Measurements from ENCODE around the gene TRMO. TPM values are rescaled to one million over a fixed set of nuclear protein-coding genes. Genes with fewer than 3 reads are reported as not detected.

TRMO gene
- total RNA-seq, 4 donors from 2014 or later = 10.5 to 23.4 (median 15.7) TPM

DNA sequence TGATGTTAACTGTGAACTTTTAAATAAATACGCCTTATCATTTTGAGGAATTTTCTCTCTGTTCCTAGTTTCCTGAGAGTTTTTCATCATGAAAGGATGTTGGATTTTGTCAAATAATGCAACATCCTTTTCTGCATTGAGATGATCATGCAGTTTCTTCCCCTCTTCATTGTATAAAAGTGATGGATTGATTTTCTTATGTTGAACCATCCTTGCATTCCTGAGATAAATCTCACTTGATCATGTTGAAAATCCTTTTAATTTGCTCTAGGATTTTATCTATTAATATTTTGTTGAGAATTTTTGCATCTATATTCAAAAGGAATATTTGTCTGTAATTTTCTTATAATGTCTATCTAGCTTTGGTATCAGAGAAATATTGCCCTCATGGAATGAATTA is 56.0 kb downstream of the TRMO start:
- Histone ChIP-seq H3K27me3 (peaks cover 6 to 35% (median 15%) of the 10 kb centered on the region in 3 donors), H3K4me3 (no peak overlapping the region), H3K27ac (no peak overlapping the region), H3K9me3 (peaks cover 0 to 9% (median 0%) of the 10 kb centered on the region in 3 donors), H3K36me3 (no peaks in the 10 kb centered on the region), H3K4me1 (no peaks in the 10 kb centered on the region)
- TF ChIP-seq, protein P1, sequence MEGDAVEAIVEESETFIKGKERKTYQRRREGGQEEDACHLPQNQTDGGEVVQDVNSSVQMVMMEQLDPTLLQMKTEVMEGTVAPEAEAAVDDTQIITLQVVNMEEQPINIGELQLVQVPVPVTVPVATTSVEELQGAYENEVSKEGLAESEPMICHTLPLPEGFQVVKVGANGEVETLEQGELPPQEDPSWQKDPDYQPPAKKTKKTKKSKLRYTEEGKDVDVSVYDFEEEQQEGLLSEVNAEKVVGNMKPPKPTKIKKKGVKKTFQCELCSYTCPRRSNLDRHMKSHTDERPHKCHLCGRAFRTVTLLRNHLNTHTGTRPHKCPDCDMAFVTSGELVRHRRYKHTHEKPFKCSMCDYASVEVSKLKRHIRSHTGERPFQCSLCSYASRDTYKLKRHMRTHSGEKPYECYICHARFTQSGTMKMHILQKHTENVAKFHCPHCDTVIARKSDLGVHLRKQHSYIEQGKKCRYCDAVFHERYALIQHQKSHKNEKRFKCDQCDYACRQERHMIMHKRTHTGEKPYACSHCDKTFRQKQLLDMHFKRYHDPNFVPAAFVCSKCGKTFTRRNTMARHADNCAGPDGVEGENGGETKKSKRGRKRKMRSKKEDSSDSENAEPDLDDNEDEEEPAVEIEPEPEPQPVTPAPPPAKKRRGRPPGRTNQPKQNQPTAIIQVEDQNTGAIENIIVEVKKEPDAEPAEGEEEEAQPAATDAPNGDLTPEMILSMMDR (IDR thresholded peaks at IDR 0.05 in 4 of 5, conservative IDR thresholded peaks at IDR 0.05 in 1 of 5) = no peak
- no peak for ATAC-seq
- in situ Hi-C loops (cut with MboI; ENCODE audit: low sequenced_read_pairs in 4 of 4) = no loop called here
- no peak for DNase-seq
- intact Hi-C loops (cut with DNase I; ENCODE audit: low total_unique reads) = no loop called here

DNA sequence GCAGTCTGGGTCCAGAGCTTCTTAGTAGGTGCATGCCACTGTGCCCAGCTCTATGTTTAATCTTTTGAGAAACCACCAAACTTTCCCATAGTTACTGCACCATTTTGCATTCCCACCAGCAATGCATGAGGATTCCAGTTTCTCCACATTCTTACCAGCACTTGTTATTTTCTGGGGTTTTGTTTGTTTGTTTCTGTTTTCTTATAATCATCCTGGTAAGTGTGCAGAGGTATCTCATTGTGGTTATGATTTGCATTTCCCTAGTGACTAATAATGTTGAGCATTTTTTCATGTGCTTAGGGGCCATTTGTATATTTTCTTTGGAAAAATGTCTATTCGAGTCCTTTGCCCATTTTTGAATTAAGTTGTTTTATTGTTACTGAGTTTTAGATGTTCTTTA is 57.9 kb downstream of the TRMO start:
- TF ChIP-seq, protein P1 (IDR thresholded peaks at IDR 0.05 in 4 of 5, conservative IDR thresholded peaks at IDR 0.05 in 1 of 5) = no peak
- TF ChIP-seq POLR2A (IDR thresholded peaks at IDR 0.05) = no peak
- H3K9me3 ChIP-seq = peaks cover 0 to 9% (median 0%) of the 10 kb centered on the region in 3 donors
- H3K36me3 ChIP-seq = no peaks in the 10 kb centered on the region
- H3K4me3 ChIP-seq = no peak overlapping the region
- H3K27me3 ChIP-seq = peaks cover 21 to 52% (median 29%) of the 10 kb centered on the region in 3 donors
- intact Hi-C loops (cut with DNase I; ENCODE audit: low total_unique reads) = no loop called here
- no peak for DNase-seq
- H3K4me1 ChIP-seq = no peaks in the 10 kb centered on the region
- in situ Hi-C loops (cut with MboI; ENCODE audit: low sequenced_read_pairs in 4 of 4) = no loop called here
- H3K27ac ChIP-seq = no peak overlapping the region
- ATAC-seq = no peak

DNA sequence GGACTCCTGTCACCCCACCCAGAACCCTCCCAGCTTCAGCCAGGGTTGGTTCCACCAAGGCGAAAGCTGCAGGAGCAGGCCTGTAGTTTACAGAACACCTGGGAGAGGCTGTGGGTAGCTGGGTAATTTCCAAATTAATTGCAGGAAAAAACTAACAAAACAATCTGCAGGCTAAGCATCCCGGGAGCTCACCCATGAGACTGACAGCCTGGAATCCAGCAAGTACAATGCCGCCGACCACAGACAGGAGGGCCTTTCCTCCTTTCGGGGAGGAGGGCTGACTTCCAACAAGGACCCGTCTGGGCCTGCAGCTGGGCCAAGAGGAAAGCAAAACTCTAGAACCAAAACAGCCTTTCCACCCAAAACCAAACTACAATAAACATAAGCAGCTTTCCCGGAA is 59.0 kb downstream of the TRMO start:
- intact Hi-C loops (cut with DNase I; ENCODE audit: low total_unique reads) (no loop called here), in situ Hi-C loops (cut with MboI; ENCODE audit: low sequenced_read_pairs in 4 of 4) (no loop called here)
- H3K9me3 ChIP-seq = peaks cover 0 to 9% (median 0%) of the 10 kb centered on the region in 3 donors
- H3K4me1 ChIP-seq = no peaks in the 10 kb centered on the region
- peaks cover 31 to 57% (median 40%) of the 10 kb centered on the region in 3 donors for H3K27me3 ChIP-seq
- TF ChIP-seq, protein P1 (IDR thresholded peaks at IDR 0.05 in 4 of 5, conservative IDR thresholded peaks at IDR 0.05 in 1 of 5) = no peak
- H3K27ac ChIP-seq = no peak overlapping the region
- no peak overlapping the region for H3K4me3 ChIP-seq
- H3K36me3 ChIP-seq = no peaks in the 10 kb centered on the region
- ATAC-seq (no peak), DNase-seq (no peak)

DNA sequence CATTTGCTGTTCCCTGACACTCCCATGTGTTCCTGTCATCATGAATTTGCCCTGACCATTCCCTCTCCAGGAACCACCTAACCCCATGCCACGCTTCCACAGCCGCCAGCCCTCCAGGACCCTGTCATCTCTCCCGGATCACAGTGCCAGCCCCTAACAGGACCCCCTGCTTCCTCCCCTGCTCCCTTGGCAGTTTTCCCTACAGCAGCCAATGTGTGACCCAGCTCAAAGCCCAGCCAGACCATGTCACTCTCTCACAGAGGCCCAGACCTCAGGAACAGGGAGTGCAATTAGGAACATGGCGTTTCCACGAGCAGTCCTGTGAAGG is 61.2 kb downstream of the TRMO start:
- intact Hi-C loops (cut with DNase I; ENCODE audit: low total_unique reads) (no loop called here), in situ Hi-C loops (cut with MboI; ENCODE audit: low sequenced_read_pairs in 4 of 4) (no loop called here)
- H3K4me1 ChIP-seq = no peaks in the 10 kb centered on the region
- no peak overlapping the region for H3K4me3 ChIP-seq
- H3K9me3 ChIP-seq = peaks cover 0 to 4% (median 0%) of the 10 kb centered on the region in 3 donors
- no peak overlapping the region for H3K27ac ChIP-seq
- DNase-seq (no peak), ATAC-seq (no peak)
- peaks cover 53 to 71% (median 57%) of the 10 kb centered on the region in 3 donors for H3K27me3 ChIP-seq
- H3K36me3 ChIP-seq = no peaks in the 10 kb centered on the region
- TF ChIP-seq, protein P1 (IDR thresholded peaks at IDR 0.05 in 4 of 5, conservative IDR thresholded peaks at IDR 0.05 in 1 of 5) = no peak
- TF ChIP-seq POLR2A (IDR thresholded peaks at IDR 0.05) = no peak

DNA sequence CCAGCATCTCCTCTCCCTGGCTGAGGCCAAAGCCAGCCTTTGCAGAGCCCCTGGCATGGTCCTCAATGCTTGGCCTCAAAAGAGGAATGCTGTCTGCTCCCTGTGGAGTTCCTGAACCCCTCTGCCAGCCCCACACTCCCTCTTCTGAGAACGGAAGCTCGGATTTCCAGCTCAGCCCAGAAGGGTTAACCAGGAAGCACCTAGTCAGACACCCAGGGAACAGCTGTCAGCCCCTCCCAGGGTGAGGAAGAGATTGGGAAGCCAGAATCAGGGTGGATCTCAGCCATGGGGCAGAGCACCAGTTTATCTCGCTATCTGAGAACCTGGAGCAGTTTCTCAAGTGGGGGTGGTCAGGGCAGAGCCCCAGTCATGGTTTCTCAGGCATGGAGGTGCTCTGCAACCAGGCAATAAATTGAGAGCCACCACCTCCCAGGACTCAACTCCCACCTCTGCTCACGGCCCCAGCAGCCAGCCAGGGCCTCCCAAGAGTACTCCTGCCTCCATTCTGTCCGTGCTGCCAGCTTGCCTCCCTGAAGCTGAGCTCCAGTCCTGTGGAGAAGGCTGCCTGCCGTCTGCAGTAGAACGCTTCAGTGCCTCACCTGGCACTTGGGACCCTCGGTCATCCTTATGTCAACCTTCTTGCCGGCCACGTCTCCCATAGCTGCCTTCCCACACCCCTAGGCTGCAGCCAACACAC is 61.7 kb downstream of the TRMO start:
- Histone ChIP-seq H3K27me3 (peaks cover 57 to 77% (median 58%) of the 10 kb centered on the region in 3 donors), H3K9me3 (no peaks in the 10 kb centered on the region), H3K36me3 (no peaks in the 10 kb centered on the region), H3K4me1 (no peaks in the 10 kb centered on the region), H3K27ac (no peak overlapping the region), H3K4me3 (no peak overlapping the region)
- ATAC-seq (no peak), DNase-seq (no peak)
- in situ Hi-C loops (cut with MboI; ENCODE audit: low sequenced_read_pairs in 4 of 4) = no loop called here
- intact Hi-C loops (cut with DNase I; ENCODE audit: low total_unique reads) = no loop called here
- TF ChIP-seq POLR2A (IDR thresholded peaks at IDR 0.05) = no peak
- TF ChIP-seq, protein P1 (IDR thresholded peaks at IDR 0.05 in 4 of 5, conservative IDR thresholded peaks at IDR 0.05 in 1 of 5) = no peak

Data from gastrocnemius medialis (tissue), 4 donors.